ENCODE data around the gene ISG20.
"Not testable (repeated sequence)": the region's sequence is repeated elsewhere in the genome, so short reads cannot be mapped to it uniquely, and the experiment has no call there.

The ISG20 gene

GRCh38 chr15:88627463-88627862, 11.4 kb upstream of the ISG20 start:
- no peak overlapping the region for H3K4me3 ChIP-seq (ENCODE audit: low read length)
- H3K27ac ChIP-seq (ENCODE audit: low read length), result no peak overlapping the region
- H3K9me3 ChIP-seq (ENCODE audit: control insufficient read depth, insufficient read depth, low read length), result no peaks in the 10 kb centered on the region
- WGBS (ENCODE audit: insufficient coverage, insufficient read length), result no CpG with 5 or more reads among the region's 1 CpG
- H3K4me1 ChIP-seq (ENCODE audit: control insufficient read depth, insufficient read depth, low read length), result no peaks in the 10 kb centered on the region; the same call in 1 of the 2 replicates
- DNase-seq (ENCODE audit: low read depth, low spot score), result no peak
- peaks cover 55% of the 10 kb centered on the region for H3K36me3 ChIP-seq (ENCODE audit: control insufficient read depth, insufficient read depth, low read length)
- no peaks in the 10 kb centered on the region for H3K27me3 ChIP-seq (ENCODE audit: control insufficient read depth, insufficient read depth, low read length)

GRCh38 chr15:88628018-88628654, 10.7 kb upstream of the ISG20 start:
- H3K27me3 ChIP-seq (ENCODE audit: control insufficient read depth, insufficient read depth, low read length), result no peaks in the 10 kb centered on the region
- H3K36me3 ChIP-seq (ENCODE audit: control insufficient read depth, insufficient read depth, low read length), result peaks cover 55% of the 10 kb centered on the region
- H3K9me3 ChIP-seq (ENCODE audit: control insufficient read depth, insufficient read depth, low read length), result no peaks in the 10 kb centered on the region
- no peak overlapping the region for H3K4me3 ChIP-seq (ENCODE audit: low read length)
- DNase-seq (ENCODE audit: low read depth, low spot score), result no peak
- whole genome bisulfite sequencing (ENCODE audit: insufficient coverage, insufficient read length), result no CpG with 5 or more reads among the region's 5 CpGs
- no peak overlapping the region for H3K27ac ChIP-seq (ENCODE audit: low read length)
- no peaks in the 10 kb centered on the region; the same call in 1 of the 2 replicates for H3K4me1 ChIP-seq (ENCODE audit: control insufficient read depth, insufficient read depth, low read length)

GRCh38 chr15:88629071-88629470, 9.7 kb upstream of the ISG20 start:
- no peaks in the 10 kb centered on the region; the same call in 1 of the 2 replicates for H3K4me1 ChIP-seq (ENCODE audit: control insufficient read depth, insufficient read depth, low read length)

GRCh38 chr15:88630141-88630721, 8.6 kb upstream of the ISG20 start:
- no peak for DNase-seq (ENCODE audit: low read depth, low spot score)
- no peaks in the 10 kb centered on the region for H3K4me1 ChIP-seq (ENCODE audit: control insufficient read depth, insufficient read depth, low read length)
- H3K27ac ChIP-seq (ENCODE audit: low read length), result no peak overlapping the region
- H3K27me3 ChIP-seq (ENCODE audit: control insufficient read depth, insufficient read depth, low read length), result no peaks in the 10 kb centered on the region
- H3K36me3 ChIP-seq (ENCODE audit: control insufficient read depth, insufficient read depth, low read length), result peaks cover 55% of the 10 kb centered on the region
- no peak overlapping the region for H3K4me3 ChIP-seq (ENCODE audit: low read length)
- H3K9me3 ChIP-seq (ENCODE audit: control insufficient read depth, insufficient read depth, low read length), result no peaks in the 10 kb centered on the region
- no CpG with 5 or more reads among the region's 9 CpGs for WGBS (ENCODE audit: insufficient coverage, insufficient read length)

More at GRCh38 chr15:88629071-88629470, 9.7 kb upstream of the ISG20 start:
- H3K36me3 ChIP-seq (ENCODE audit: control insufficient read depth, insufficient read depth, low read length), result peaks cover 55% of the 10 kb centered on the region
- WGBS (ENCODE audit: insufficient coverage, insufficient read length), result no CpG with 5 or more reads among the region's 16 CpGs
- DNase-seq (ENCODE audit: low read depth, low spot score), result no peak
- no peaks in the 10 kb centered on the region for H3K27me3 ChIP-seq (ENCODE audit: control insufficient read depth, insufficient read depth, low read length)
- H3K4me3 ChIP-seq (ENCODE audit: low read length), result no peak overlapping the region
- H3K9me3 ChIP-seq (ENCODE audit: control insufficient read depth, insufficient read depth, low read length), result no peaks in the 10 kb centered on the region
- H3K27ac ChIP-seq (ENCODE audit: low read length), result no peak overlapping the region

GRCh38 chr15:88630798-88631463, 7.9 kb upstream of the ISG20 start:
- DNase-seq (ENCODE audit: low read depth, low spot score), result no peak
- H3K9me3 ChIP-seq (ENCODE audit: control insufficient read depth, insufficient read depth, low read length), result no peaks in the 10 kb centered on the region
- H3K27ac ChIP-seq (ENCODE audit: low read length), result no peak overlapping the region
- H3K4me1 ChIP-seq (ENCODE audit: control insufficient read depth, insufficient read depth, low read length), result peaks cover 2% of the 10 kb centered on the region
- WGBS (ENCODE audit: insufficient coverage, insufficient read length), result no CpG with 5 or more reads among the region's 7 CpGs
- H3K36me3 ChIP-seq (ENCODE audit: control insufficient read depth, insufficient read depth, low read length), result peaks cover 55% of the 10 kb centered on the region
- H3K4me3 ChIP-seq (ENCODE audit: low read length), result no peak overlapping the region
- H3K27me3 ChIP-seq (ENCODE audit: control insufficient read depth, insufficient read depth, low read length), result no peaks in the 10 kb centered on the region

- WGBS (ENCODE audit: insufficient coverage, insufficient read length), result no CpG with 5 or more reads among the region's 12 CpGs
- Histone ChIP-seq H3K27me3 (ENCODE audit: control insufficient read depth, insufficient read depth, low read length) (no peaks in the 10 kb centered on the region), H3K36me3 (ENCODE audit: control insufficient read depth, insufficient read depth, low read length) (peaks cover 50% of the 10 kb centered on the region), H3K4me3 (ENCODE audit: low read length) (no peak overlapping the region), H3K27ac (ENCODE audit: low read length) (no peak overlapping the region), H3K9me3 (ENCODE audit: control insufficient read depth, insufficient read depth, low read length) (no peaks in the 10 kb centered on the region), H3K4me1 (ENCODE audit: control insufficient read depth, insufficient read depth, low read length) (peaks cover 2% of the 10 kb centered on the region)
- no peak for DNase-seq (ENCODE audit: low read depth, low spot score)
Measured at GRCh38 chr15:88631464-88632028, 7.3 kb upstream of the ISG20 start.

- H3K27me3 ChIP-seq (ENCODE audit: control insufficient read depth, insufficient read depth, low read length); DNase-seq (ENCODE audit: low read depth, low spot score); H3K9me3 ChIP-seq (ENCODE audit: control insufficient read depth, insufficient read depth, low read length); H3K4me1 ChIP-seq (ENCODE audit: control insufficient read depth, insufficient read depth, low read length); H3K27ac ChIP-seq (ENCODE audit: low read length); H3K4me3 ChIP-seq (ENCODE audit: low read length): not testable (repeated sequence)
- no CpG with 5 or more reads among the region's 7 CpGs for WGBS (ENCODE audit: insufficient coverage, insufficient read length)
- H3K36me3 ChIP-seq (ENCODE audit: control insufficient read depth, insufficient read depth, low read length), result peaks cover 41% of the 10 kb centered on the region
Measured at GRCh38 chr15:88632797-88633196, 6.0 kb upstream of the ISG20 start.

GRCh38 chr15:88634449-88634848, 4.4 kb upstream of the ISG20 start:
- Histone ChIP-seq H3K4me1 (ENCODE audit: control insufficient read depth, insufficient read depth, low read length) (peaks cover 5% of the 10 kb centered on the region), H3K27me3 (ENCODE audit: control insufficient read depth, insufficient read depth, low read length) (no peaks in the 10 kb centered on the region), H3K4me3 (ENCODE audit: low read length) (no peak overlapping the region), H3K9me3 (ENCODE audit: control insufficient read depth, insufficient read depth, low read length) (no peaks in the 10 kb centered on the region), H3K27ac (ENCODE audit: low read length) (no peak overlapping the region), H3K36me3 (ENCODE audit: control insufficient read depth, insufficient read depth, low read length) (peaks cover 25% of the 10 kb centered on the region)
- WGBS (ENCODE audit: insufficient coverage, insufficient read length), result no CpG with 5 or more reads among the region's 2 CpGs
- no peak for DNase-seq (ENCODE audit: low read depth, low spot score)

- no CpG with 5 or more reads among the region's 6 CpGs for WGBS (ENCODE audit: insufficient coverage, insufficient read length)
- H3K9me3 ChIP-seq (ENCODE audit: control insufficient read depth, insufficient read depth, low read length), result no peaks in the 10 kb centered on the region
- H3K27ac ChIP-seq (ENCODE audit: low read length), result no peak overlapping the region
- peaks cover 17% of the 10 kb centered on the region for H3K36me3 ChIP-seq (ENCODE audit: control insufficient read depth, insufficient read depth, low read length)
- H3K4me1 ChIP-seq (ENCODE audit: control insufficient read depth, insufficient read depth, low read length), result peaks cover 5% of the 10 kb centered on the region
- H3K4me3 ChIP-seq (ENCODE audit: low read length), result no peak overlapping the region
- no peak for DNase-seq (ENCODE audit: low read depth, low spot score)
- no peaks in the 10 kb centered on the region for H3K27me3 ChIP-seq (ENCODE audit: control insufficient read depth, insufficient read depth, low read length)
Measured at GRCh38 chr15:88635318-88635717, 3.5 kb upstream of the ISG20 start.

GRCh38 chr15:88636050-88636449, 2.8 kb upstream of the ISG20 start:
- no peak for DNase-seq (ENCODE audit: low read depth, low spot score)
- Histone ChIP-seq H3K9me3 (ENCODE audit: control insufficient read depth, insufficient read depth, low read length) (no peaks in the 10 kb centered on the region), H3K27me3 (ENCODE audit: control insufficient read depth, insufficient read depth, low read length) (no peaks in the 10 kb centered on the region), H3K36me3 (ENCODE audit: control insufficient read depth, insufficient read depth, low read length) (peaks cover 10% of the 10 kb centered on the region), H3K4me3 (ENCODE audit: low read length) (no peak overlapping the region), H3K27ac (ENCODE audit: low read length) (no peak overlapping the region), H3K4me1 (ENCODE audit: control insufficient read depth, insufficient read depth, low read length) (peaks cover 5% of the 10 kb centered on the region)
- no CpG with 5 or more reads among the region's 11 CpGs for WGBS (ENCODE audit: insufficient coverage, insufficient read length)

Data from iPS DF 6.9 (cell line).